ENCODE results near the gene DSE.

DNA sequence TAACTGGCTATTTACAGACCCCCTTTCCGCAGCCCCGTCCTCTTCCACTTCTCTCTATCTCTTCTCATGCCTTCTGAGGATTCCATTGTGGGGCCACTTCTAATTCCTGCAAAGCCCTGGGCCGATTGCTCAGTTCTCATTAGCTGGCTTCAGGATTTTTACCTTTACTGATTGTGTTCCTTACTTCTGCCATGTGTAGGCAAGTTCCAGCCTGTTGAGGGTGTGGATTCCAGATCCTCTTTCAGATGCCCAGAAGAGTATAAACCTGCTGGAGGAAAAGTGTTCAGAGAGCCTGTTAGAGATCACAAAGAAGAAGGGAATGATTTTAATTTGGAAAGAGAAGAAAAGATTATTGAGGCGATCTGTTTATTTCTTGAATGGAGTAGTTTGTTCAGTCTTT is 5.4 kb downstream of the DSE start:
- TF ChIP-seq, protein P1, sequence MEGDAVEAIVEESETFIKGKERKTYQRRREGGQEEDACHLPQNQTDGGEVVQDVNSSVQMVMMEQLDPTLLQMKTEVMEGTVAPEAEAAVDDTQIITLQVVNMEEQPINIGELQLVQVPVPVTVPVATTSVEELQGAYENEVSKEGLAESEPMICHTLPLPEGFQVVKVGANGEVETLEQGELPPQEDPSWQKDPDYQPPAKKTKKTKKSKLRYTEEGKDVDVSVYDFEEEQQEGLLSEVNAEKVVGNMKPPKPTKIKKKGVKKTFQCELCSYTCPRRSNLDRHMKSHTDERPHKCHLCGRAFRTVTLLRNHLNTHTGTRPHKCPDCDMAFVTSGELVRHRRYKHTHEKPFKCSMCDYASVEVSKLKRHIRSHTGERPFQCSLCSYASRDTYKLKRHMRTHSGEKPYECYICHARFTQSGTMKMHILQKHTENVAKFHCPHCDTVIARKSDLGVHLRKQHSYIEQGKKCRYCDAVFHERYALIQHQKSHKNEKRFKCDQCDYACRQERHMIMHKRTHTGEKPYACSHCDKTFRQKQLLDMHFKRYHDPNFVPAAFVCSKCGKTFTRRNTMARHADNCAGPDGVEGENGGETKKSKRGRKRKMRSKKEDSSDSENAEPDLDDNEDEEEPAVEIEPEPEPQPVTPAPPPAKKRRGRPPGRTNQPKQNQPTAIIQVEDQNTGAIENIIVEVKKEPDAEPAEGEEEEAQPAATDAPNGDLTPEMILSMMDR (IDR thresholded peaks at IDR 0.05) = no peak
- TF ChIP-seq POLR2A (IDR thresholded peaks at IDR 0.05) = no peak
- no peak for TF ChIP-seq EP300 (IDR thresholded peaks at IDR 0.05)
